ENCODE data around the gene DAD1.
"Not testable (repeated sequence)": the region's sequence is repeated elsewhere in the genome, so short reads cannot be mapped to it uniquely, and the experiment has no call there.

DAD1 gene

DNA sequence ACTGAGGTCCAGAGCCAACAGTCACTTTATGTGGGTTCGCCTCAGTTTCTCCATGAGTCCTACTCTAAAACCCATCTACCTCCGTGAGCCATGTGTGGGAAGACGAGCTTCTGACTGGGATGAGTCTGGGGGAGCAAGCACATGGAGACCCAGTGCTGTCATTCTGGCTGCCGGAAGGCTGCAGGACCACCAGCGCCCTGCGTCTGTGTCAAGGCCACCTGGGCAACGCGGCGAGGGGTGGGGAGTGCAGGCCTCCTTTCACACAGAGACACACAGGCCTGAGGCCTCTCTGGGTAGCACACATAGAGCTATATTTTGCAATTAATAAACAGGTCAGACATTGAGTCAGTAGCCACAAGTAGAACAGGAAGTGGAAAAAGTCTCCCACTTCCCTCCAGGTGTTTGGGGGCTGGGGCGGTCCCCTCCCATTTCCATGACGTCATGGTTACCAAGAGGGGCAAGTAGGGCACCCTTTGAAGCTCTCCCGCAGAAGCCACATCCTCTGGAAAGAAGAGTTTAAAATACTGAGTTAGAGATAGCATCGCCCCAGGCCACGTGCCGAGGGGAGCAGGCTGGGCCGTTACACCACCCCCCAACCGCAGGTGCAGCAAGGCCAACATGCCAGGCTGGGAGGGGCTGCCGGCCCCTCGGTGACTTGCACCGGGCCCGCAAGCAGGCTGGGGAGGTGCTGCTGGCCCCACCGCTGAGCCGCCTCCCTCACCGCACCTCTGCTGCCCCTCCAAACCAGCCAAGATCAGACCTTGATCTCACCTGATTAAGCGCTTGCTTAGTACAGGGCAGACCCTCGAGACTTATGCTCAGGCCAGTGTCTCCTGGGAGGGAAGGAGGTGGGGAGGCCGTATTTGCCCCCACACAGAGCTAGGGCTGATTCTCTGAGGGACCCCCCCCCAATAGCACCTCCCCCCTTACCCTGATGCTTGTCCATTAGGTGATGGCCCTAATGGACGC is 32.7 kb downstream of the DAD1 start:
- Histone ChIP-seq H3K4me3 (ENCODE audit: low read length) (no peak overlapping the region), H3K4me1 (ENCODE audit: control insufficient read depth, low read depth, low read length) (peaks cover 21% of the 10 kb centered on the region), H3K27me3 (ENCODE audit: control insufficient read depth, insufficient read depth, low read length) (no peaks in the 10 kb centered on the region), H3K9me3 (ENCODE audit: control insufficient read depth, low read depth, low read length) (no peaks in the 10 kb centered on the region), H3K9ac (ENCODE audit: low read length) (no peak overlapping the region), H3K36me3 (ENCODE audit: control insufficient read depth, low read depth, low read length) (no peaks in the 10 kb centered on the region), H3K27ac (ENCODE audit: low read length) (peak overlapping the region; percentile 55)

- Histone ChIP-seq H3K9ac (ENCODE audit: low read length) (no peak overlapping the region), H3K27ac (ENCODE audit: low read length) (no peak overlapping the region)
Measured at GRCh38 chr14:22555384-22556011, 33.5 kb downstream of the DAD1 start.

GRCh38 chr14:22554498-22555383 is 34.3 kb downstream of the DAD1 start:
- Histone ChIP-seq H3K27ac (ENCODE audit: low read length) (no peak overlapping the region), H3K4me1 (ENCODE audit: control insufficient read depth, low read depth, low read length) (peaks cover 31% of the 10 kb centered on the region), H3K27me3 (ENCODE audit: control insufficient read depth, insufficient read depth, low read length) (no peaks in the 10 kb centered on the region), H3K9ac (ENCODE audit: low read length) (no peak overlapping the region), H3K9me3 (ENCODE audit: control insufficient read depth, low read depth, low read length) (no peaks in the 10 kb centered on the region), H3K4me3 (ENCODE audit: low read length) (no peak overlapping the region), H3K36me3 (ENCODE audit: control insufficient read depth, low read depth, low read length) (no peaks in the 10 kb centered on the region)

More at GRCh38 chr14:22555384-22556011, 33.5 kb downstream of the DAD1 start:
- H3K4me1 ChIP-seq (ENCODE audit: control insufficient read depth, low read depth, low read length) = peaks cover 24% of the 10 kb centered on the region
- no peaks in the 10 kb centered on the region for H3K36me3 ChIP-seq (ENCODE audit: control insufficient read depth, low read depth, low read length)
- no peaks in the 10 kb centered on the region for H3K27me3 ChIP-seq (ENCODE audit: control insufficient read depth, insufficient read depth, low read length)
- H3K9me3 ChIP-seq (ENCODE audit: control insufficient read depth, low read depth, low read length) = no peaks in the 10 kb centered on the region
- no peak overlapping the region for H3K4me3 ChIP-seq (ENCODE audit: low read length)

DNA sequence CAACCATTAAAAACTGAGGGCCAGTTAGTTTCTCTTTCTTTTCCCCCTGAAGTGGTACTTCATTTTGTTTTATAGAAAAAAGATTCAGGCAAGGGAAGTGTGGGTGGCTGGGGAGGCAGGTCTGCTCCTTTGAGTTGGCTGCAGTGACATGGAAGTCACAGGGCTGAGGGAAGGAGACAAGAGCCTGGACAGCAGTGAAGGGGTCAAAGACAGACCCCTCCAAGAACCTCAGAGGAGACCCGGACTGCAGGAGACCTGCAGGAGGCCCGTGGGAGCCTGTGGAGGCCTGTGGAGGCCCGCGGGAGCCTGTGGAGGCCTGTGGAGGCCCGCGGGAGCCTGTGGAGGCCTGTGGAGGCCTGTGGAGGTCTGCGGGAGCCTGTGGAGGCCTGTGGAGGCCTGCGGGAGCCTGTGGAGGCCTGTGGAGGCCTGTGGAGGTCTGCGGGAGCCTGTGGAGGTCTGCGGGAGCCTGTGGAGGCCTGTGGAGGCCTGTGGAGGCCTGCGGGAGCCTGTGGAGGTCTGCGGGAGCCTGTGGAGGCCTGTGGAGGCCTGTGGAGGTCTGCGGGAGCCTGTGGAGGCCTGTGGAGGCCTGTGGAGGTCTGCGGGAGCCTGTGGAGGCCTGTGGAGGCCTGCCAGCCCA is 35.0 kb downstream of the DAD1 start:
- peaks cover 34% of the 10 kb centered on the region for H3K4me1 ChIP-seq (ENCODE audit: control insufficient read depth, low read depth, low read length)
- not testable (repeated sequence) for H3K4me3 ChIP-seq (ENCODE audit: low read length); H3K9ac ChIP-seq (ENCODE audit: low read length); H3K36me3 ChIP-seq (ENCODE audit: control insufficient read depth, low read depth, low read length); H3K27ac ChIP-seq (ENCODE audit: low read length); H3K9me3 ChIP-seq (ENCODE audit: control insufficient read depth, low read depth, low read length); H3K27me3 ChIP-seq (ENCODE audit: control insufficient read depth, insufficient read depth, low read length)

DNA sequence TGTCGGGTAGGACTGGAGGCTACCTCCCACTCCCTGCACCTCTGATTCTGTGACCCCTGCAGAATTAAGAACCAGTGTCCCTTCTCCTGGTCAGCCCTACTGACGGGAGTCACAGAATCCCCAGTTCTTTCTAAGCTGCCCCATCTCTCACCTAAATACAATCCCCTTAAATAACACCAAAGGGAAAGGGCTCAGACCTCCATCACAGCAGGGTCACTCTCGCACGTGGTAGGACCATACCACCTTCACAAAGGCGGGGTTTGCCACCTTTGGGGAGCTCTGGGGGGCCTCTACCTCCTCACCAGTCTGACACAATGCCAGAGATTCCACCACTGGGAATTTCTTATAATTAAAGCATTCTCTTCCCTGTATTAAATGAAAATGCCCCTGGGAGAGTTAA is 35.6 kb downstream of the DAD1 start:
- Histone ChIP-seq H3K4me1 (ENCODE audit: control insufficient read depth, low read depth, low read length) (peaks cover 34% of the 10 kb centered on the region), H3K4me3 (ENCODE audit: low read length) (no peak overlapping the region), H3K9me3 (ENCODE audit: control insufficient read depth, low read depth, low read length) (no peaks in the 10 kb centered on the region), H3K27me3 (ENCODE audit: control insufficient read depth, insufficient read depth, low read length) (no peaks in the 10 kb centered on the region), H3K36me3 (ENCODE audit: control insufficient read depth, low read depth, low read length) (no peaks in the 10 kb centered on the region), H3K27ac (ENCODE audit: low read length) (no peak overlapping the region), H3K9ac (ENCODE audit: low read length) (no peak overlapping the region)

GRCh38 chr14:22552827-22553076 is 36.3 kb downstream of the DAD1 start:
- no peaks in the 10 kb centered on the region for H3K27me3 ChIP-seq (ENCODE audit: control insufficient read depth, insufficient read depth, low read length)
- peaks cover 30% of the 10 kb centered on the region for H3K4me1 ChIP-seq (ENCODE audit: control insufficient read depth, low read depth, low read length)
- H3K27ac ChIP-seq (ENCODE audit: low read length) = no peak overlapping the region

GRCh38 chr14:22552001-22552826 is 36.8 kb downstream of the DAD1 start:
- Histone ChIP-seq H3K27me3 (ENCODE audit: control insufficient read depth, insufficient read depth, low read length) (no peaks in the 10 kb centered on the region), H3K36me3 (ENCODE audit: control insufficient read depth, low read depth, low read length) (no peaks in the 10 kb centered on the region), H3K27ac (ENCODE audit: low read length) (no peak overlapping the region), H3K9me3 (ENCODE audit: control insufficient read depth, low read depth, low read length) (no peaks in the 10 kb centered on the region), H3K4me1 (ENCODE audit: control insufficient read depth, low read depth, low read length) (peaks cover 28% of the 10 kb centered on the region), H3K4me3 (ENCODE audit: low read length) (no peak overlapping the region), H3K9ac (ENCODE audit: low read length) (no peak overlapping the region)

More at GRCh38 chr14:22552827-22553076, 36.3 kb downstream of the DAD1 start:
- no peak overlapping the region for H3K9ac ChIP-seq (ENCODE audit: low read length)
- no peaks in the 10 kb centered on the region for H3K9me3 ChIP-seq (ENCODE audit: control insufficient read depth, low read depth, low read length)
- no peak overlapping the region for H3K4me3 ChIP-seq (ENCODE audit: low read length)
- H3K36me3 ChIP-seq (ENCODE audit: control insufficient read depth, low read depth, low read length) = no peaks in the 10 kb centered on the region

DNA sequence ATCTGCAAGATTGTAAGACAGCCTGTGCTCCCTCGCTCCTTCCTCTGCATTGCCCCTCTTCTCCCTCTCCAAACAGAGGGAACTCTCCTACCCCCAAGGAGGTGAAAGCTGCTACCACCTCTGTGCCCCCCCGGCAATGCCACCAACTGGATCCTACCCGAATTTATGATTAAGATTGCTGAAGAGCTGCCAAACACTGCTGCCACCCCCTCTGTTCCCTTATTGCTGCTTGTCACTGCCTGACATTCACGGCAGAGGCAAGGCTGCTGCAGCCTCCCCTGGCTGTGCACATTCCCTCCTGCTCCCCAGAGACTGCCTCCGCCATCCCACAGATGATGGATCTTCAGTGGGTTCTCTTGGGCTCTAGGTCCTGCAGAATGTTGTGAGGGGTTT is 37.4 kb downstream of the DAD1 start:
- Histone ChIP-seq H3K9ac (ENCODE audit: low read length) (no peak overlapping the region), H3K27ac (ENCODE audit: low read length) (no peak overlapping the region), H3K9me3 (ENCODE audit: control insufficient read depth, low read depth, low read length) (no peaks in the 10 kb centered on the region), H3K4me1 (ENCODE audit: control insufficient read depth, low read depth, low read length) (peaks cover 34% of the 10 kb centered on the region), H3K4me3 (ENCODE audit: low read length) (no peak overlapping the region), H3K27me3 (ENCODE audit: control insufficient read depth, insufficient read depth, low read length) (no peaks in the 10 kb centered on the region), H3K36me3 (ENCODE audit: control insufficient read depth, low read depth, low read length) (no peaks in the 10 kb centered on the region)

DNA sequence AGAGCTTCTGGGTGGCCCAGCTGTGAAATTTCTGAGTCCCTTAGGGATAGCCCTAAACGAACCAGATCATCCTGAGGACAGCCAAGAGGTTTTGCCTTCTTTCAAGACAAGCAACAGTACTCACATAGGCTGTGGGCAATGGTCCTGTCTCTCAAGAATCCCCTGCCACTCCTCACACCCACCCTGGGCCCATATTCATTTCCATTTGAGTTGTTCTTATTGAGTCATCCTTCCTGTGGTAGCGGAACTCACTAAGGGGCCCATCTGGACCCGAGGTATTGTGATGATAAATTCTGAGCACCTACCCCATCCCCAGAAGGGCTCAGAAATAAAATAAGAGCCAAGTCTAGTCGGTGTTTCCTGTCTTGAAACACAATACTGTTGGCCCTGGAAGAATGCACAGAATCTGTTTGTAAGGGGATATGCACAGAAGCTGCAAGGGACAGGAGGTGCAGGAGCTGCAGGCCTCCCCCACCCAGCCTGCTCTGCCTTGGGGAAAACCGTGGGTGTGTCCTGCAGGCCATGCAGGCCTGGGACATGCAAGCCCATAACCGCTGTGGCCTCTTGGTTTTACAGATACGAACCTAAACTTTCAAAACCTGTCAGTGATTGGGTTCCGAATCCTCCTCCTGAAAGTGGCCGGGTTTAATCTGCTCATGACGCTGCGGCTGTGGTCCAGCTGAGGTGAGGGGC is 38.9 kb downstream of the DAD1 start:
- no peaks in the 10 kb centered on the region for H3K9me3 ChIP-seq (ENCODE audit: control insufficient read depth, low read depth, low read length)
- H3K4me1 ChIP-seq (ENCODE audit: control insufficient read depth, low read depth, low read length) = peaks cover 44% of the 10 kb centered on the region
- no peaks in the 10 kb centered on the region for H3K36me3 ChIP-seq (ENCODE audit: control insufficient read depth, low read depth, low read length)
- H3K9ac ChIP-seq (ENCODE audit: low read length) = no peak overlapping the region
- no peak overlapping the region for H3K4me3 ChIP-seq (ENCODE audit: low read length)
- H3K27me3 ChIP-seq (ENCODE audit: control insufficient read depth, insufficient read depth, low read length) = no peaks in the 10 kb centered on the region
- H3K27ac ChIP-seq (ENCODE audit: low read length) = peak overlapping the region; percentile 21

GRCh38 chr14:22549324-22549962 is 39.6 kb downstream of the DAD1 start:
- no peak overlapping the region for H3K27ac ChIP-seq (ENCODE audit: low read length)

More at GRCh38 chr14:22549324-22549962, 39.6 kb downstream of the DAD1 start:
- no peaks in the 10 kb centered on the region for H3K9me3 ChIP-seq (ENCODE audit: control insufficient read depth, low read depth, low read length)
- no peaks in the 10 kb centered on the region for H3K36me3 ChIP-seq (ENCODE audit: control insufficient read depth, low read depth, low read length)
- peaks cover 44% of the 10 kb centered on the region for H3K4me1 ChIP-seq (ENCODE audit: control insufficient read depth, low read depth, low read length)
- H3K9ac ChIP-seq (ENCODE audit: low read length) = no peak overlapping the region
- no peak overlapping the region for H3K4me3 ChIP-seq (ENCODE audit: low read length)
- no peaks in the 10 kb centered on the region for H3K27me3 ChIP-seq (ENCODE audit: control insufficient read depth, insufficient read depth, low read length)
